ENCODE measurements around the gene UCK1. TPM values are rescaled to one million over a fixed set of nuclear protein-coding genes. Genes with fewer than 3 reads are reported as not detected.
A peak's percentile ranks its signal among the peaks of the same experiment; 100 is the strongest.

UCK1 gene
- total RNA-seq, 3 donors from 2014 or later (not counting 1 experiment from before 2014, with no cell fraction given): 29.9 to 35.2 (median 30.2) TPM

- H3K4me3 ChIP-seq (ENCODE audit: low read length): no peak overlapping the region
- ATAC-seq (no peak), DNase-seq (peak in 1 of 2 donors; percentile 36)
- Mint-ChIP-seq H3K27me3 (ENCODE audit: low read depth in 2 of 2) (peaks cover 0 to 17% of the 10 kb centered on the region in 2 donors), H3K4me1 (no peaks in the 10 kb centered on the region), H3K36me3 (no peaks in the 10 kb centered on the region), H3K27ac (no peak overlapping the region), H3K4me3 (no peak overlapping the region), H3K9me3 (no peaks in the 10 kb centered on the region)
- peaks cover 4% of the 10 kb centered on the region for H3K4me1 ChIP-seq (ENCODE audit: control insufficient read depth, insufficient read depth, low read length)
- peaks cover 10% of the 10 kb centered on the region for H3K27me3 ChIP-seq (ENCODE audit: control insufficient read depth, insufficient read depth, low read length)
- no peaks in the 10 kb centered on the region for H3K36me3 ChIP-seq (ENCODE audit: control insufficient read depth, insufficient read depth, low read length)
- intact Hi-C loops (cut with micrococcal nuclease): no loop called here
- TF ChIP-seq CTCF (IDR thresholded peaks at IDR 0.05): no peak
- 90% methylated on average over 1 of the region's 1 CpG for WGBS (ENCODE audit: insufficient coverage)
- no peaks in the 10 kb centered on the region for H3K9me3 ChIP-seq (ENCODE audit: control insufficient read depth, insufficient read depth, low read length)
- H3K27ac ChIP-seq (ENCODE audit: low read length): no peak overlapping the region
Measured at GRCh38 chr9:131559421-131560000, 28.4 kb upstream of the UCK1 start.

- WGBS (ENCODE audit: insufficient coverage): 96% methylated on average over 25 of the region's 25 CpGs
- no peaks in the 10 kb centered on the region for H3K9me3 Mint-ChIP-seq
- no peak for TF ChIP-seq CTCF (IDR thresholded peaks at IDR 0.05)
Measured at GRCh38 chr9:131557855-131558548, 26.9 kb upstream of the UCK1 start.

GRCh38 chr9:131555841-131556673, 25.0 kb upstream of the UCK1 start:
- no peak overlapping the region for H3K27ac Mint-ChIP-seq
- H3K4me1 Mint-ChIP-seq: no peaks in the 10 kb centered on the region
- H3K9me3 ChIP-seq (ENCODE audit: control insufficient read depth, insufficient read depth, low read length): no peaks in the 10 kb centered on the region
- H3K27ac ChIP-seq (ENCODE audit: low read length): no peak overlapping the region
- no peaks in the 10 kb centered on the region for H3K9me3 Mint-ChIP-seq
- no peak for TF ChIP-seq CTCF (IDR thresholded peaks at IDR 0.05)
- H3K4me1 ChIP-seq (ENCODE audit: control insufficient read depth, insufficient read depth, low read length): peaks cover 4% of the 10 kb centered on the region
- H3K27me3 Mint-ChIP-seq (ENCODE audit: low read depth in 2 of 2): peaks cover 6 to 29% of the 10 kb centered on the region in 2 donors
- no peak overlapping the region for H3K4me3 Mint-ChIP-seq
- DNase-seq (no peak), ATAC-seq (no peak)
- 91% methylated on average over 15 of the region's 15 CpGs for WGBS (ENCODE audit: insufficient coverage)
- H3K4me3 ChIP-seq (ENCODE audit: low read length): no peak overlapping the region
- intact Hi-C loops (cut with micrococcal nuclease): no loop called here
- H3K36me3 Mint-ChIP-seq: no peaks in the 10 kb centered on the region
- H3K27me3 ChIP-seq (ENCODE audit: control insufficient read depth, insufficient read depth, low read length): peaks cover 21% of the 10 kb centered on the region
- no peaks in the 10 kb centered on the region for H3K36me3 ChIP-seq (ENCODE audit: control insufficient read depth, insufficient read depth, low read length)

More at GRCh38 chr9:131557855-131558548, 26.9 kb upstream of the UCK1 start:
- H3K36me3 ChIP-seq (ENCODE audit: control insufficient read depth, insufficient read depth, low read length): no peaks in the 10 kb centered on the region
- peaks cover 4% of the 10 kb centered on the region for H3K4me1 ChIP-seq (ENCODE audit: control insufficient read depth, insufficient read depth, low read length)
- no peak overlapping the region for H3K27ac Mint-ChIP-seq
- H3K9me3 ChIP-seq (ENCODE audit: control insufficient read depth, insufficient read depth, low read length): no peaks in the 10 kb centered on the region
- no peak for ATAC-seq
- no peak overlapping the region for H3K27ac ChIP-seq (ENCODE audit: low read length)
- DNase-seq: no peak
- H3K4me3 Mint-ChIP-seq: no peak overlapping the region
- intact Hi-C loops (cut with micrococcal nuclease): no loop called here
- no peak overlapping the region for H3K4me3 ChIP-seq (ENCODE audit: low read length)
- peaks cover 0 to 24% of the 10 kb centered on the region in 2 donors for H3K27me3 Mint-ChIP-seq (ENCODE audit: low read depth in 2 of 2)
- no peaks in the 10 kb centered on the region for H3K4me1 Mint-ChIP-seq
- no peaks in the 10 kb centered on the region for H3K36me3 Mint-ChIP-seq
- peaks cover 21% of the 10 kb centered on the region for H3K27me3 ChIP-seq (ENCODE audit: control insufficient read depth, insufficient read depth, low read length)

Data from natural killer cell (primary cell).